ENCODE data around the gene TAS1R1.

- TF ChIP-seq EZH2 (IDR thresholded peaks at IDR 0.05) (no peak), FOXP2 (optimal IDR thresholded peaks at IDR 0.05; ENCODE audit: control extremely low read depth, extremely low read length, insufficient read depth) (no peak)
These were observed 41.7 kb upstream of the TAS1R1 start for GRCh38 chr1:6513320-6513801.

Measured in SK-N-MC (cell line).